NCI-H187 treated with DMSO at 0.1 percent for 48 hours (cell line): ENCODE data around the gene F8.
"Not testable (repeated sequence)": the region's sequence is repeated elsewhere in the genome, so short reads cannot be mapped to it uniquely, and the experiment has no call there.

Experiments
- DNase-seq: peaks from one replicate; lab custom pipeline; 2025; lab: John Stamatoyannopoulos, UW

Gene F8

GRCh38 chrX:154885057-154885456, 137.5 kb downstream of the F8 start:
- not testable (repeated sequence) for DNase-seq

- not testable (repeated sequence) for DNase-seq
These were observed 138.5 kb downstream of the F8 start for GRCh38 chrX:154884069-154884468.

- no peak for DNase-seq
These were observed 149.2 kb downstream of the F8 start for GRCh38 chrX:154873329-154873728.

- not testable (repeated sequence) for DNase-seq
These were observed 154.0 kb downstream of the F8 start for GRCh38 chrX:154868522-154868921.

GRCh38 chrX:154855256-154855655, 167.3 kb downstream of the F8 start:
- DNase-seq, result no peak

- no peak for DNase-seq
These were observed 171.4 kb downstream of the F8 start for GRCh38 chrX:154850957-154851611.

GRCh38 chrX:154840856-154841255, 181.7 kb downstream of the F8 start:
- DNase-seq, result peak; percentile 42

GRCh38 chrX:154836163-154836562, 186.4 kb downstream of the F8 start:
- DNase-seq, result no peak

GRCh38 chrX:154834562-154834961, 188.0 kb downstream of the F8 start, which contains the start of gene SMIM9:
Gene SMIM9, minus strand, starts transcription at chrX:154834662. Its CDS starts 3,806 bp downstream, at chrX:154830856.
- no peak for DNase-seq

GRCh38 chrX:154833746-154834274, 188.7 kb downstream of the F8 start:
- no peak for DNase-seq

GRCh38 chrX:154829926-154830442, 192.5 kb downstream of the F8 start:
- DNase-seq, result no peak

GRCh38 chrX:154829134-154829533, 193.4 kb downstream of the F8 start:
- no peak for DNase-seq

GRCh38 chrX:154828016-154828408, 194.5 kb downstream of the F8 start:
- DNase-seq, result no peak

GRCh38 chrX:154827194-154828015, 195.1 kb downstream of the F8 start:
- no peak for DNase-seq

GRCh38 chrX:154825586-154825985, 196.9 kb downstream of the F8 start:
- DNase-seq, result not testable (repeated sequence)

- DNase-seq, result no peak
These were observed 197.9 kb downstream of the F8 start for GRCh38 chrX:154824638-154825037.

GRCh38 chrX:154822029-154822428, 200.5 kb downstream of the F8 start:
- DNase-seq, result no peak

- DNase-seq, result no peak
These were observed 201.0 kb downstream of the F8 start for GRCh38 chrX:154821523-154821922.

- no peak for DNase-seq
These were observed 202.7 kb downstream of the F8 start for GRCh38 chrX:154819771-154820341.

- no peak for DNase-seq
These were observed 203.4 kb downstream of the F8 start for GRCh38 chrX:154818916-154819770.

- DNase-seq, result not testable (repeated sequence)
These were observed 205.4 kb downstream of the F8 start for GRCh38 chrX:154817048-154817618.
